GM21619 (cell line): Measurements from ENCODE around the gene HDDC3.
"Not testable (repeated sequence)": the region's sequence is repeated elsewhere in the genome, so short reads cannot be mapped to it uniquely, and the experiment has no call there.

ENCODE experiments used
- ATAC-seq: cut with Tn5 transposase; IDR thresholded peaks from one replicate; pipeline ENCODE4 v1.9.1; 2021; ENCODE audit not compliant: unreplicated experiment

The HDDC3 gene

DNA sequence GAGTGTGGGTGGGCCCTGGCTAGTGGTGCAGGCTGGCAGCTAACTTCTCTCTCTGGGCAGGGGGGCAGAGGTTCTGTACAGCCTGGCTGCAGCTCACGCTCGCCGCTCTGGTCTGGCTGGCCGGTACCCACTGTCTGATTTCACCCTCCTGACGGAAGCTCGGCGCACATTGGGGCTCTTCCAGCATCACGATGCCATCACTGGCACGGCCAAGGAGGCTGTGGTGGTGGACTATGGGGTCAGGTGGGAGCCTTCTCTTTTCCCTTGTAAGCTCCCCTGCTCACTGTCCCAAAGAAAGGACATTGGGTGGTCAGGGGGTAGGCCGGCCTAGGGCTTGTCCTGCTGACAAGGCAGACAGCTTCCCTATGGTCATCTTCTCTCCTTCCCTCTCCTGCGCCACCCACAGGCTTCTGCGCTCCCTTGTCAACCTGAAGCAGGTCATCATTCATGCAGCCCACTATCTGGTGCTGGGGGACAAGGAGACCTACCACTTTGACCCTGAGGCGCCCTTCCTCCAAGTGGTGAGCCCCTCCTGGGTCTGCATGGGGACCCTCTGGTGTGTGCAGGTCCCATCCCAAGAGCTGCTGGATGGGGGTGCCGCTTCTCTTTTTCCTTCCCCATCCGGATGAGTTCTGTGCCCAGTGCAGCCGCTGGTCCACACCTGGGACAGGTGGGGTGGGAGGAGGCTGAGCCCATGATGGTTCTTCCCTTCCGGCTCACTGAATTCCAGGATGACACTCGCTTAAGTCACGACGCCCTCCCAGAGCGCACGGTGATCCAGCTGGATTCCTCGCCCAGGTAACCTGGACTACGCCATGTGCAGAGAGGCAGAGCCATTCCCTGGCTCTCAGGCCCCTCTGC is 21.7 kb downstream of the HDDC3 start:
- no peak for ATAC-seq

- no peak for ATAC-seq
These were observed 22.4 kb downstream of the HDDC3 start for GRCh38 chr15:90909976-90910375.

DNA sequence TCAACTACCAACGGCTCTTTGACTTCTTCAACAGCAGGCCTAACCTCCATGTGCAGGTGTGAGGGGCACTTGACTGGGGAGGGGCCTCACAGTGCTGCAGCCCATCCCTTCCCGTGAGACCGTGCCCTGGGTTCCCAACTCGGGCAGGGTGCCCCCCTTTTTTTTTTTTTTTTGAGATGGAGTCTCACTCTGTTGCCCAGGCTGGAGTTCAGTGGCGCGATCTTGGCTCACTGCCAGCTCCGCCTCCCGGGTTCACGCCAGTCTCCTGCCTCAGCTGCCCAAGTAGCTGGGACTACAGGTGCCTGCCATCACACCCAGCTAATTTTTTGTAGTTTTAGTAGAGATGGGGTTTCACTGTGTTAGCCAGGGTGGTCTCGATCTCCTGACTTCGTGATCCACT is 22.9 kb downstream of the HDDC3 start:
- not testable (repeated sequence) for ATAC-seq

DNA sequence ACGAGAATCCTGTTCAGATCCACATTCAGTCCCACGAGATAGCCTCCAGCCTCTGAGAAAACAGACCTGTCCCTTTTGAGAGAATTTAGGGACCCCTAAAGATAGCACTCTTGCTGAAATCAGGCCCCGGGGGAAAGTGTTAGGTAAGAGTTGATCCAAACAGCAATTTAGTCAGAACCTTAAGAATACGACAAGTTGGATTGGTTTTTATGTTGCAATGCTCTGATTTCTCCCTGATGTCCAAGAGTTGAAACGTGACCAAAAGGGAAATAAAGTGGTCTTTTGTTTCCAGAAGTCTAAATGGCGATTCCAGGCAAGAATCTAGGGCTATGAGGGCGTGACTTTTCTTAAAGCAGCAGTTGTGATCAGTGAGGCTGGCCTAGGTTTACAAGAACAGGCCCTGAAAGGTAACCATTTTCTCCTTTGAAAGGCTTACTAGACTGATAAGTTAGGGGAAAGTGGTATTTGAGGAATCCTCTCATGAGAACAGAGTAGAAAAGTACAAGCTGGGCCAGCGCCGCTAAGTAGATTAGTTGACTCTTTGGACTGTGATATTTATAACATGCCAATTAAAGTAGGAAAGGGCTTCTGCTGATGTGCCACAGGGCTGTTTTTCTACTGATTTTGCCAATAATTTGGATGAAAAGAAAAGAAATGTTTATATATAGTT is 24.4 kb downstream of the HDDC3 start:
- ATAC-seq: no peak

DNA sequence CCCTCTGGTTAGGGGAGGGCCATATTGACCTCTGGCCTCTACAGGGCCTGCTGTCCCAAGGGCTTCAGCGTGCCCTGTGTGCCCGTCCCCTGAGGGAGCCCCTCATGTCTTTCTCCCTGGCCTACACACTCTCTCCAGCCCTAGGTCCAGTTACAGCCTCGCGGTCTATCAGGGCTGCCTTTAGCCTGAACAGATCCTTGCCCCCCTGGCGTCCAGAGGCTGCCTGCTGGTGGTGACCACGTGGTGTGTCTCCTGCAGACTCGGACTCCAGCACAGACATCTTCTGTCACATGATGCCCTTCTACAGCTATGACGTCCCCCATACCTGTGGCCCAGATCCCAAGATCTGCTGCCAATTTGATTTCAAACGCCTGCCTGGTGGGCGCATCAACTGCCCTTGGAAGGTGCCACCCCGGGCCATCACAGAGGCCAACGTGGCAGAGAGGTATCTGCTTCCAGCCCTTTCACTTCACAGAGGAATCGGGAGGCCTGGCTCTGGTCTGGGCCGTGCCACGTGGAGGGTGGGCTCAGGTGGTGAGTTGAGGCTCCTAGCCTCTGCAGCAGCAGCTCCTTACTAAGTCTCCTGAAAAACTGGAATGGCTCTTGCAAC is 25.2 kb downstream of the HDDC3 start:
- no peak for ATAC-seq

DNA sequence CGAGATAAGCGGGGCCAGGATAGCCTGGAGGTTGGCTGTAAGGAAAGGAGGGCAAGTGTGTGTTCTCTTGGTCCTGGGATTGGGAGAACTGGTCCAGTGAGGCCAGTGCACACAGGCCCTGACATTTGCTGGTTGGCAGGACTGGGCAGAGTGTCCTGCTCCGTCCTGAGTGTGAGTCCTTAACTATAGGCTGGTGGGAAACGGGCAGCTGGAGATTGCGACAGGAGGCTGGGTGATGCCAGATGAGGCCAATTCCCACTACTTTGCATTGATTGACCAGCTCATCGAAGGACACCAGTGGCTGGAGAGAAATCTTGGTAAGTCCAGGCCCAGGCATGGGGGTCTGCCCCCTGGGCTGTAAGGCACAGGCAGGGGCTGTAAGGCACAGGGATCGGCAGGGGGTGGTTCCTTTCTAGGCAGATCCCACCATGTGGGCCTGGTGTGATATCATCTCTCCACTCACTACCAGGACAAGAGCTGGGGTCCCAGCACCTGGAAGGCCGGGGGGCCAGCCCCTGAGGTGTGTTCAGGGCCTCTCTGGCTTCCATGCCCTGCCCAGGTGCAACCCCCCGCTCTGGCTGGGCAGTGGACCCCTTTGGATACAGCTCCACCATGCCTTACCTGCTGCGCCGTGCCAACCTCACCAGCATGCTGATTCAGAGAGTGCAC is 26.0 kb downstream of the HDDC3 start:
- ATAC-seq: no peak

DNA sequence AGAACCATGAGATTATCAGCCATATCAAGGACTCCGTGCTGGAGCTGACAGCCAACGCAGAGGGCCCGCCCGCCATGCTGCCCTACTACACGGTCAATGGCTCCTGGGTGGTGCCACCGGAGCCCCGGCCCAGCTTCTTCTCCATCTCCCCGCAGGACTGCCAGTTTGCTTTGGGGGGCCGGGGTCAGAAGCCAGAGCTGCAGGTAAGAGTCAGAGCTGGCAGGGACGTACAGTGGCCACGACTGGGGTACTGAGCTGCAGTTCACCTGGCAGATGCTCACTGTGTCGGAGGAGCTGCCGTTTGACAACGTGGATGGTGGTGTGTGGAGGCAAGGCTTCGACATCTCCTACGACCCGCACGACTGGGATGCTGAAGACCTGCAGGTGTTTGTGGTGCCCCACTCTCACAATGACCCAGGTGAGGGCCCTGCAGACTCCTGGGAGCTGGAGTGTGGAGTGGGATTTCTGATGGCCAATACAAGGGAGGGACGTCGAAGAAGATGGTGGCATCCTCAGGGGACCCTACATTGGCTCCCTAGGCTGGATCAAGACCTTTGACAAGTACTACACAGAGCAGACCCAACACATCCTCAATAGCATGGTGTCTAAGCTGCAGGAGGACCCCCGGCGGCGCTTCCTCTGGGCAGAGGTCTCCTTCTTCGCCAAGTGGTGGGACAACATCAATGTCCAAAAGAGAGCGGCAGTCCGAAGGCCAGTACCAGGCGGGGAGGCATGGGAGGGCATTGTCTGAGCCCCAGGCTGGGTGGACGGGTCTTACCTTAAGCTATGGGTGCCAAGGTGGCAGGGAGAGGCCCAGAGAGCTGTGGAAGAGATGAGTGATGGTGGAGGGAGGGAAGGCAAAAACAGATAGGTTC is 26.8 kb downstream of the HDDC3 start:
- ATAC-seq: no peak

- no peak for ATAC-seq
These were observed 27.6 kb downstream of the HDDC3 start for GRCh38 chr15:90904746-90905145.

DNA sequence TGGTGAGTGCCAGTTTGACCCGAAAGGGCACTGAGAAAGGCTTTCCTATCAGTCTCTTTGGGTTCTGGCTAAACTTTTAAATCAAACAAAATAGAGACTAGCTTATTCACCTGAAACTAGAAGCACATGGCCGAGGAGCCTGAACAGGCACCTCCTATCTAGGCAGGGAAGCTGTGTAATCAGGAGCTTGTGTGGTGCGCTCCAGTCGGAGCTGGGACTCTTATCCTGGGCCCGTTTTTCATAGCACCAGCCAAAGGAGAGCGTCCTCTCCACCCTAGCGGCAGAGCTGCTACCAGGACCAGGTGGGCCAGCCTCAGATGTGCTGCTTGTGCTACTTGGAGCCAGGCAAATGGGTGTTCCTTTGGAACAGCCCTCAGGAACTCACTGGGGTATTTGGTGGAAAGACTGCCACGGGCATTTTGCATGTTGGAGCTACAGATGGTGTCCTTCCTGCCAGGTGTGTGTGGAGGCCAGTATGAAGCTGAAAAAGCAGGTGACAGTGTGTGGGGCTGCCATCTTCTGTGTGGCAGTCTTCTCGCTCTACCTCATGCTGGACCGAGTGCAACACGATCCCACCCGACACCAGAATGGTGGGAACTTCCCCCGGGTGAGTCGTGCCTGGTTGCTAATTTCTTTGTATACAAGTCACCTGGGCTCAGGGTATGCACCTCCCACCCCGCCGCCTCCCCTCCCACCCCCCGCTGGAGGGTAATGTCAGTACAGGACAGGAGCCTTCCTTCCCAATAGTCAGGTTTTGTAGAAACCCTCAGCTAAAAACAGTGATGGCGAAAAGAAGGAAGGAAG is 28.4 kb downstream of the HDDC3 start:
- ATAC-seq: no peak

DNA sequence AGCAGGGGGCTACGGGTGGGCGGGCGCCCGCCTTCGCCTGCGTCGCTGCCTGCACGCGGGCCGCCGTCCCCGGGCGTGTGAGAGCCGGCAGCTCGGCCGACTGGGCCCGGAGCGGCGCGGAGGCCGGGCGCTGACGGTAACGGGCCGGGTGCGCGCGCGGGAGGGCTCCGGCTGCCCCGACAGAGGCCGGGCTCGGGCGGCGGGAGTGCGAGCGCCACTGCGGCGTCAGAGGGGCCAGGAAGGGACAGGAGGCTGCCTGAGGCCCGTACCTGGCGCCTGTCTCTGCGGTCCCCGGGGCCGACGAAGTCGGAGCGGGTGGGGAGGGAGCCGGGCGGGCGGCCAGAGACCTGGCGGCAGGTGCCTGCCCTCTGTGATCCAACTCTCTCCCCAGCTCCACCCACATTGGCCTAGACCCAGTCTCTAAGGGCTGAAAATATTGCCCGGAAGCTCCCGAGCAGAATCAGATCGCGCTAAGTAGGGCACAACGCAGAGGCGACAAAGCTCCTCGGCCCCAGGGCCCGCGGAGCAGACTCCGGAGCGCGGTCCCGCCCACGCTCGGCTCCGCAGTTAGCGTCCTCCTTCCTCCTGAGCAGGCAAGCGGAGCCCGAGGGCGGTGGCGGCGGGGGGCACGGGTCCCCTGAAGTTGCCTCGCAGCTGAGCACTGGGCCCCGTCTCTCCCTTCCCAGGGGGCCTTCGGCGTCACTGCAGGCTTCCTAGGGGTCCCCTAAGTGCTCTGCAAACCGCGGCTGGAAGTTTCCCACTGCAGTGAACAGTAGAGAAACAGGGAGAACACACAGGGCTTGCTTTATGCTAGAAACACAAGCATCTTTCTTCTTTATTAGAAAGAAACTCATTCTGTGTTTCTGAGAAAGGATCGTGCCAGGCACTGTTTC is 29.3 kb downstream of the HDDC3 start, which contains the start of gene MAN2A2:
Gene MAN2A2 (plus strand): TSS at position 463 of the 893 bp plus-strand sequence. CDS start 906 bp downstream, outside the sequence.
- ATAC-seq: peak; percentile 51

GRCh38 chr15:90902040-90902839 is 30.1 kb downstream of the HDDC3 start:
- peak; percentile 64 for ATAC-seq

- no peak for ATAC-seq
These were observed 30.9 kb downstream of the HDDC3 start for GRCh38 chr15:90901175-90902039.

DNA sequence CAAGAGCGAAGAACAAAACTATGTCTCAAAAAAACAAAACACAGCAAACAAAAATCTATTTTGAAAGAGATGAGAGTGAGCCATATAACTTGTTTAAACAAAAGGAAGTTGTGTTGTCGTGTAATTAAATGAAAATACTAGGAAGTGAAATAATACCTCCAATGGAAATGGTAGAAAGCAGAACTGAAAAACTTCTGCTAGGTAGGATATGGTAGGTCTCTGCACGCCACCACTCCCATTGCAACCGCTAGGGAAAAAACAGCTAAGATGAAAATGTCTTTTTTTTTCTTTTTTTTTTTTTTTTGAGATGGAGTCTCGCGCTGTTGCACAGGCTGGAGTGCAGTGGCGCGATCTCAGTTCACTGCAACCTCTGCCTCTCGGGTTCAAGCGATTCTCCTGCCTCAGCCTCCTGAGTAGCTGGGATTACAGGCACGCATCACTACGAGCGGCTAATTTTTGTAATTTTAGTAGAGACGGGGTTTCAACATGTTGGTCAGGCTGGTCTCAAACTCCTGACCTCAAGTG is 35.2 kb downstream of the HDDC3 start:
- ATAC-seq: not testable (repeated sequence)

GRCh38 chr15:90895571-90896117 is 36.7 kb downstream of the HDDC3 start:
- ATAC-seq: no peak

DNA sequence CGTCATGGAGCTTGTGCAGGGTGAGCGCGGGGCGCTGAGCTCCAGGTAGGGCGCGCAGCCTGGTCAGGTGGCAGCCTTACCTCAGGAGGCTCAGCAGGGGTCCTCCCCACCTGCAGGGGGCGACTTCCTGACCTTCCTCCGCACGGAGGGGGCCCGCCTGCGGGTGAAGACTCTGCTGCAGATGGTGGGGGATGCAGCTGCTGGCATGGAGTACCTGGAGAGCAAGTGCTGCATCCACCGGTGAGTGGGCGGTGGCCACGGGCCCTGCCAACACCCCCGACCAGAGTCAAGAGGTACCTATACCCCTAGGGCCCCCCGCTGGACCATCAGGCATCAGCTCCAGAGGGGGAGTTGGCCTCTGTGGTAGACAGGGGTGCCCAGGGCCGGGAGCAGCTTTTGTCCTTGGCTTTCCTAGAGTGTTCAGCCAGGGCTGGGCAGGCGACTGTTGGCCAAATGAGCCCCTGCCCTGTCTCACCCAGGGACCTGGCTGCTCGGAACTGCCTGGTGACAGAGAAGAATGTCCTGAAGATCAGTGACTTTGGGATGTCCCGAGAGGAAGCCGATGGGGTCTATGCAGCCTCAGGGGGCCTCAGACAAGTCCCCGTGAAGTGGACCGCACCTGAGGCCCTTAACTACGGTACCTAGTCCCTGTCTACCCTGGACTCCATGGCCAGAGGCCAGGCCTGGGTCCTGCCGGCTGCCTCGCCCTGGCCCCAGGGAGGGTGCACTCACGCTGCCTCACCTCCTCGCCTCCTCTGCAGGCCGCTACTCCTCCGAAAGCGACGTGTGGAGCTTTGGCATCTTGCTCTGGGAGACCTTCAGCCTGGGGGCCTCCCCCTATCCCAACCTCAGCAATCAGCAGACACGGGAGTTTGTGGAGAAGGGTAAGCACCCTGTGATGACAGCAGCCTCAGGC is 38.9 kb downstream of the HDDC3 start:
- no peak for ATAC-seq
